GM12878 (cell line): Measurements from ENCODE around the gene MCC.

Source experiments
- BHLHE40 ChIP-seq, 2 experiments: fragments of 450-650 bp in 1 of 2; IDR thresholded peaks; 2 replicates each; pipeline ENCODE4 v1.6.1; 2011 to 2017; ENCODE audit warnings: low read depth in 2 of 2, borderline replicate concordance in 1 of 2, improper control_type of control experiment in 1 of 2, low read length in 1 of 2, mild to moderate bottlenecking in 1 of 2
- CBX5 ChIP-seq: sonication (generic); IDR thresholded peaks from 2 replicates; pipeline ENCODE4 v1.6.1; 2016; ENCODE audit warnings: low read depth, moderate library complexity, mild to moderate bottlenecking, inconsistent platforms
- CTCF ChIP-seq, 3 experiments: IDR thresholded peaks in 2 of 3; conservative IDR thresholded peaks in 1 of 3; 2 replicates each; pipeline ENCODE4 v1.5.1; 2011; ENCODE audit warnings: low read depth in 3 of 3, low read length in 3 of 3, mild to moderate bottlenecking in 3 of 3, control low read depth in 2 of 3, moderate library complexity in 2 of 3, inconsistent platforms in 1 of 3, mixed read lengths in 1 of 3; ENCODE audit not compliant: control insufficient read depth in 2 of 3, insufficient read depth in 1 of 3; ENCODE audit errors: extremely low read depth in 1 of 3
- E4F1 ChIP-seq: fragments of 450-650 bp; IDR thresholded peaks from 2 replicates; pipeline ENCODE4 v1.6.1; 2018; ENCODE audit warnings: borderline replicate concordance, mild to moderate bottlenecking; ENCODE audit not compliant: partially characterized antibody
- ELK1 ChIP-seq: IDR thresholded peaks from 2 replicates; pipeline ENCODE4 v1.6.1; 2012; ENCODE audit warnings: low read depth, low read length, improper control_type of control experiment
- MYC ChIP-seq: IDR thresholded peaks from 2 replicates; pipeline ENCODE4 v1.6.1; 2011; ENCODE audit warnings: mild to moderate bottlenecking, low read length, moderate library complexity, inconsistent platforms; ENCODE audit not compliant: insufficient read depth, insufficient replicate concordance, insufficient read length, severe bottlenecking
- POLR2A ChIP-seq: IDR thresholded peaks from 2 replicates; pipeline ENCODE4 v1.6.1; 2011; ENCODE audit warnings: low read depth, mild to moderate bottlenecking, low read length
- REST ChIP-seq: IDR thresholded peaks from 2 replicates; pipeline ENCODE4 v1.6.1; 2012; ENCODE audit warnings: mild to moderate bottlenecking, low read depth, low read length
- SP1 ChIP-seq: IDR thresholded peaks from one replicate; pipeline ENCODE4 v1.6.1; 2011; ENCODE audit warnings: low read depth, low read length
- TF ChIP-seq, protein P1 (sequence below): IDR thresholded peaks from 2 replicates; pipeline ENCODE4 v1.6.1; 2011; ENCODE audit warnings: borderline replicate concordance, low read depth, mild to moderate bottlenecking, moderate library complexity, mixed read lengths, low read length; ENCODE audit not compliant: insufficient read depth; ENCODE audit errors: extremely low read length

- no peak for TF ChIP-seq CTCF (IDR thresholded peaks at IDR 0.05 in 2 of 3, conservative IDR thresholded peaks at IDR 0.05 in 1 of 3; ENCODE audit: control insufficient read depth in 2 of 3, extremely low read depth in 1 of 3, insufficient read depth in 1 of 3, low read depth in 3 of 3, low read length in 3 of 3)
- no peak for TF ChIP-seq MYC
- no peak for TF ChIP-seq SP1
- no peak for TF ChIP-seq REST
- TF ChIP-seq E4F1, result no peak
- TF ChIP-seq ELK1, result no peak
- no peak for TF ChIP-seq POLR2A
- TF ChIP-seq, protein P1, sequence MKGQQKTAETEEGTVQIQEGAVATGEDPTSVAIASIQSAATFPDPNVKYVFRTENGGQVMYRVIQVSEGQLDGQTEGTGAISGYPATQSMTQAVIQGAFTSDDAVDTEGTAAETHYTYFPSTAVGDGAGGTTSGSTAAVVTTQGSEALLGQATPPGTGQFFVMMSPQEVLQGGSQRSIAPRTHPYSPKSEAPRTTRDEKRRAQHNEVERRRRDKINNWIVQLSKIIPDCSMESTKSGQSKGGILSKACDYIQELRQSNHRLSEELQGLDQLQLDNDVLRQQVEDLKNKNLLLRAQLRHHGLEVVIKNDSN, result no peak
- TF ChIP-seq BHLHE40 (IDR thresholded peaks at IDR 0.05; ENCODE audit: borderline replicate concordance in 1 of 2, low read depth in 2 of 2, low read length in 1 of 2), result no peak
- no peak for TF ChIP-seq CBX5
Observed at GRCh38 chr5:113031104-113031503, 457.1 kb downstream of the MCC start.
